Activated CD8-positive, alpha-beta T cell treated with anti-CD3 and anti-CD28 coated beads for 36 hours (primary cell): Measurements from ENCODE around the gene RNF213. TPM values are rescaled to one million over a fixed set of nuclear protein-coding genes. Genes with fewer than 3 reads are reported as not detected.

Experiments
- ATAC-seq: fragments of 200-7000 bp; cut with Tn5 transposase; one replicate; pipeline ENCODE4 v1.10.0; 2021; ENCODE audit warnings: mild to moderate bottlenecking, moderate library complexity
- CTCF ChIA-PET: fragments of 350-600 bp; sonication (Branson Sonifier 250); formaldehyde crosslinking; loops from one replicate; lab custom pipeline; 2021; ENCODE audit warnings: antibody characterized with exemption; lab: Charles Lee
- POLR2A ChIA-PET: fragments of 350-600 bp; sonication (Branson Sonifier 250); formaldehyde crosslinking; loops from one replicate; lab custom pipeline; 2021; ENCODE audit warnings: antibody characterized with exemption; lab: Charles Lee
- DNase-seq: peaks from one replicate; pipeline ENCODE4 v3.0.0-alpha.2; 2020
- H3K27ac Mint-ChIP-seq: one replicate; pipeline ENCODE4 v1.8.0; 2021; ENCODE audit warnings: mild to moderate bottlenecking, mixed read lengths
- H3K27me3 Mint-ChIP-seq: one replicate; pipeline ENCODE4 v1.8.0; 2021; ENCODE audit warnings: mixed read lengths
- H3K36me3 Mint-ChIP-seq: one replicate; pipeline ENCODE4 v1.8.0; 2021; ENCODE audit warnings: low read depth, mixed read lengths
- H3K4me1 Mint-ChIP-seq: one replicate; pipeline ENCODE4 v1.8.0; 2021; ENCODE audit warnings: low read depth, mixed read lengths
- H3K4me3 Mint-ChIP-seq: one replicate; pipeline ENCODE4 v1.8.0; 2021; ENCODE audit warnings: mild to moderate bottlenecking, moderate library complexity, mixed read lengths
- H3K9me3 Mint-ChIP-seq: one replicate; pipeline ENCODE4 v1.8.0; 2021; ENCODE audit warnings: mixed read lengths
- intact Hi-C: fragments of 100-400 bp; cut with micrococcal nuclease; formaldehyde crosslinking; loops from one replicate; pipeline ENCODE4 v1.10.0; 2022
- microRNA-seq: library from miRNA; unstranded; fragments of <30 nt; microRNA quantifications from one replicate; pipeline ENCODE4 v1.2.0, GENCODE V29; 2022; ENCODE audit warnings: borderline microRNAs expressed, borderline replicate concordance
- total RNA-seq, 2 experiments: library from RNA; stranded (reverse); gene quantifications; one replicate each; pipeline ENCODE4 v1.2.3, GENCODE V29; 2021
- TF ChIP-seq, protein P1 (sequence below): fragments of 200-600 bp; IDR thresholded peaks from one replicate; pipeline ENCODE4 v1.8.0; 2022; ENCODE audit warnings: antibody characterized with exemption, mild to moderate bottlenecking

RNF213 gene
- total RNA-seq, 2 experiments from 2014 or later: 131 to 142 TPM

DNA sequence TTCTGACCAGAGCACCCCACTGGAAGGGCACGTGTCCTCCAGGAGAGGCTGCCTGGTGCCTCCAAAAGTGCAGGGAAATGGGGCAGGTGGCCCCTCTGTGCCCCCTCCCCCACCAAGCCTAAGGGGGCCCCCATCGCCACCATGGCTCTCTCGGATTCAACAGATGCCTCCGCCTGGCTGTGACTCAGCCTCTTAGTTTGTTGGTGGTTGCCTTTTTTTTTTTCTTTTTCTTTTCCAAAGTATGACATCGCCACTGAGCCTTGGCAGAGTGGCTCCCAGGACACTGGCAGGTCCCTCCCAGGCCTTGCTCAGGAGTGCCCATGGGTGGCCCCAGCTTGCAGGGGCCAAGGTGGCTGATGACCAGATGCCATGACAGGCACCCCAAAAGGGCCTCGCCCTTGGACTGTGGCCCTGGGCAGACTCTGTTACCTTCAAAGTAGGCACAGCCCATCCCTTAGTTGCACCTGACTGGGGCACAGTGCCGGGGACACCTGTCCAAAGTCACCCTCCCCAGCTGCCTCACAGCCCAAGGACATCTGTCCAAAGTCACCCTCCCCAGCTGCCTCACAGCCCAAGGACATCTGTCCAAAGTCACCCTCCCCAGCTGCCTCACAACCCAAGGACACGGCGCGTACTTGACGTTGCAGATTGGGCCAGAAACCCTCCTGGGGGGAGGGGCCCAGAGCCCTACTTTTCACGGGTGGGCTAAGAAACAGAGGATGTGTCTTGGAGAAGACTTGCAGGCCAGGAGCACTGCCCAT, 186.2 kb downstream of the RNF213 start:
- POLR2A ChIA-PET: no interaction called here

DNA sequence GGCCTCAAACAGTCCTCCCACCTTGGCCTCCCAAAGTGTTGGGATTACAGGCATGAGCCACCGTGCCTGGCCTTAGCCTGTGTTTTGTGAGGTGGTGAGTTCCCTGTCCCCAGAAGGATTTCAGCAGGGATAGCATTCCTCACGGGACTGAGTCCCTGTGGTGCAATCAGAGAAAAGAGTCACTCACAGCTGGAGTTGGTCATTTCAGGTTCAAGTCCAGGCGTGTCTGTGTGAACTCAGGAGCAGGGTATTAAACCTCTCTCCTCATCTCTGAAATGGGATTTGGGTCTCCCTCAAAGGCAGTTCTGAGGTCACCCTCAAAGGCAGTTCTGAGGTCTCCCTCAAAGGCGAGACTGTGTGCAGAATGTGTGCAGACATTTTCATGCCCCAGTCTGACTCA, 187.1 kb downstream of the RNF213 start:
- Mint-ChIP-seq H3K27ac (no peak overlapping the region), H3K4me1 (peaks cover under 1% of the 10 kb centered on the region), H3K36me3 (no peaks in the 10 kb centered on the region), H3K27me3 (peaks cover 4% of the 10 kb centered on the region), H3K9me3 (no peaks in the 10 kb centered on the region), H3K4me3 (no peak overlapping the region)
- intact Hi-C loops: no loop called here
- TF ChIP-seq, protein P1, sequence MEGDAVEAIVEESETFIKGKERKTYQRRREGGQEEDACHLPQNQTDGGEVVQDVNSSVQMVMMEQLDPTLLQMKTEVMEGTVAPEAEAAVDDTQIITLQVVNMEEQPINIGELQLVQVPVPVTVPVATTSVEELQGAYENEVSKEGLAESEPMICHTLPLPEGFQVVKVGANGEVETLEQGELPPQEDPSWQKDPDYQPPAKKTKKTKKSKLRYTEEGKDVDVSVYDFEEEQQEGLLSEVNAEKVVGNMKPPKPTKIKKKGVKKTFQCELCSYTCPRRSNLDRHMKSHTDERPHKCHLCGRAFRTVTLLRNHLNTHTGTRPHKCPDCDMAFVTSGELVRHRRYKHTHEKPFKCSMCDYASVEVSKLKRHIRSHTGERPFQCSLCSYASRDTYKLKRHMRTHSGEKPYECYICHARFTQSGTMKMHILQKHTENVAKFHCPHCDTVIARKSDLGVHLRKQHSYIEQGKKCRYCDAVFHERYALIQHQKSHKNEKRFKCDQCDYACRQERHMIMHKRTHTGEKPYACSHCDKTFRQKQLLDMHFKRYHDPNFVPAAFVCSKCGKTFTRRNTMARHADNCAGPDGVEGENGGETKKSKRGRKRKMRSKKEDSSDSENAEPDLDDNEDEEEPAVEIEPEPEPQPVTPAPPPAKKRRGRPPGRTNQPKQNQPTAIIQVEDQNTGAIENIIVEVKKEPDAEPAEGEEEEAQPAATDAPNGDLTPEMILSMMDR: no peak
- DNase-seq (no peak), ATAC-seq (no peak)
- POLR2A ChIA-PET: no interaction called here
- CTCF ChIA-PET: interaction anchor here (1.4 kb wide), 1 partner anchor 21 kb away, joined by 3 read pairs; no protein-coding TSS in a partner anchor

More for the DNA sequence above, 186.2 kb downstream of the RNF213 start:
- CTCF ChIA-PET: interaction anchor here (1.4 kb wide), 1 partner anchor 20 kb away, joined by 3 read pairs; no protein-coding TSS in a partner anchor
- Mint-ChIP-seq H3K27ac (no peak overlapping the region), H3K36me3 (no peaks in the 10 kb centered on the region), H3K4me1 (no peaks in the 10 kb centered on the region), H3K4me3 (no peak overlapping the region), H3K27me3 (peaks cover 7% of the 10 kb centered on the region), H3K9me3 (no peaks in the 10 kb centered on the region)
- no peak for DNase-seq
- TF ChIP-seq, protein P1: no peak
- intact Hi-C loops: no loop called here
- no peak for ATAC-seq

Small RNA genes lying within 50 kb of the gene (microRNA-seq; reads per million reads assigned to microRNA genes)
- gene MIR4730: not detected

Other genes with a start within 250 kb of the RNF213 start
- 10 to 100 TPM in 1 of 2 experiments, 1 to 10 TPM in 1; 9.6 to 12.0 TPM for gene TBC1D16, start 225.0 kb upstream of the RNF213 start, total RNA-seq
- gene CCDC40, start 224.2 kb upstream of the RNF213 start, total RNA-seq: under 1 TPM; 0.54 to 0.79 TPM
- 10 to 100 TPM; 42.6 to 46.2 TPM for gene GAA, start 159.3 kb upstream of the RNF213 start, total RNA-seq
- 100 to 1,000 TPM; 178 to 183 TPM for gene EIF4A3, start 113.7 kb upstream of the RNF213 start, total RNA-seq
- gene CARD14, start 90.8 kb upstream of the RNF213 start, total RNA-seq: under 1 TPM; 0.11 to 0.50 TPM
- 1 to 10 TPM; 7.8 to 8.3 TPM for gene SGSH, start 40.5 kb upstream of the RNF213 start, total RNA-seq
- gene SLC26A11, start 40.4 kb upstream of the RNF213 start, total RNA-seq: 1 to 10 TPM; 1.6 to 1.7 TPM
- 10 to 100 TPM; 16.8 to 18.1 TPM for gene ENDOV, start 154.3 kb downstream of the RNF213 start, total RNA-seq
- 1 to 10 TPM; 3.4 to 5.1 TPM for gene NPTX1, start 215.8 kb downstream of the RNF213 start, total RNA-seq